ENCODE data around the gene SCGN.
"Not testable (repeated sequence)": the region's sequence is repeated elsewhere in the genome, so short reads cannot be mapped to it uniquely, and the experiment has no call there.

SCGN gene

DNA sequence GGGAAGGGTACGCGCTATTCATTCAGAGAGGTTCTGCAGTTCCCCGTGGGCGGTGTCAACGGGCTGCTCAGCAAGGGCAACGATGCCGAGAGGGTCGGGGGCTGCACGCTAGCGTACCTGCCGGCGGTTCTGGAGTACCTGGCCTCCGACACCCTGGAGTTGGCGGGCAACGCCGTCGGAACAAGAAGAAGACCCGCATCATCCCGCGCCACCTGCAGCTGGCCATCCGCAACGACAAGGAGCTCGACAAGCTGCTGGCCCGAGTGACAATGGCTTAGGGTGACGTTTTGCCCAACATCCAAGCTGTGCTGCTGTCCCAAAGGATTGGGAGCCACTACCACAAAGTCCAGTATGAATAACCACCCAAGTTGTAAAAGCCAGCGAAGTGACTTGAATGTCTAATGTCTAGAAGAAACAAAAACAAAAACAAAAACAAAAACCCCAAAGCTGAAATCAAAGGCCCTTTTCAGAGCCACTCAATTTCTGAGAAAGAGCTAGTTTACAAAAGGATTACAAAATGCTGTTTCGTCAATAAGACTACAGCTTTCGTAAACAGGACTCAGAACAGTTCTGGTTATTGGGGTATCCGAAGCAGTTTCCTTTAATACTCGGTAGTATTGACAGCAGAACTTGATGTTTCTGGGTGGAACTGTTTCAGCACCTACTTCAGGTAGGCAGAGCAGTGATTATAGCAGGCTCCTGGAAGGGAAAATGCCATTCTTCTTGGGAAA, 80.6 kb downstream of the SCGN start:
- DNase-seq = no peak

DNA sequence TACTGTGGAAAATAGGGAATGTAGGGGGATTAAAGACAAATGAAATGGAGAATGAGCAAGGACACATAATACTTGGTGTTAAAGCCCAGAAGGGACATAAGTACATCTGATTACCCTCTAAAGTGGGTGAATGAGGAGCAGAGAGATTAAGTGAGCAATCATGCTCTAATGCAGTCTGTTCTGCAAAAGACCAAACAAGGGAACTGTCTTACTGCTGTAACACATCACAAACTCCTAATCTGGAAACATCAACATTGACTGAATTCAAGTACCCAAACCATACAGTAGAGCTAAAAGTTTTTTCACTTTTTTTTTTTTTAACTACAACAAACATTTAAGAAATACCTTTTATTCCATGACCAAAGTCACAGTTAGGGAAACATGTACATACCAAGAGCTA, 83.2 kb downstream of the SCGN start:
- DNase-seq = no peak

DNA sequence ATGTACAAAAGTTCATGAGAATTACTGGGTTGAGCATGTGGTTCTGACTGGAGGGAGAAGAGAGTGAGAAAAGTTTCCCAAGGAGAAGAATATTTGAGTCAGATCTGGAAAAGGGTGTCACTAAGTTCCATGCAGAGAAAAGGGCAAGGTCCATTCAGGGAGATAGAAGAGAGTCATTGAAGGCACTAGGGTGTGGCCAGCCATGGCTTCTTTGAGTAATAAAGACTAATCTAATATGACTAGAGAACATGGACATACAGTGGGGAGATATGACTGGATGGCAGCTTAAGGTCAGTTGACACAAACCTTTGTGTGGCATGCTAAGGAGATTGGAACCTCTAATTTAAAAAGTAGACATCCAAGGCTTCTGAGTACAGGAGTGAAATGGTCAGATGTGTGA, 91.9 kb downstream of the SCGN start:
- DNase-seq = no peak

DNA sequence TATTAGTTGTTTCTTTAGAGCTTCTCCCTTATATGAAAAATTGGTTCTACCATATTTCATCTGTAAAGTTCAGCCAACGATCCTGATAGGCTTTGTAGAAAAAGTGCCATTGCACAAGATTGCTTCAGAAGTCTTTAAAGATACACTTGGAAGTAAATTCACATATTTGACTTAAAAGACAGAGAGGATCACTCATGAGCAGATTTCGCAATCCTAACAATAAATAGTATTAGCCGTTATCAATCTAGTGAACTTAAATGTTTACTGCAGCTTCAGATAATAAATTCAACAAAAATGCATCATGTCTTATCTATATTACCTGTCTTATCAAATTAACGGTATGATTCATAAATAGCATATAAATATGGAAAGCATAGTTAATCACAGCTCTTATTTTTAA, 93.8 kb downstream of the SCGN start:
- DNase-seq = no peak

GRCh38 chr6:25746968-25747367, 95.0 kb downstream of the SCGN start:
- no peak for DNase-seq

- DNase-seq = no peak
These were observed 95.5 kb downstream of the SCGN start for GRCh38 chr6:25747477-25747876.

- DNase-seq = no peak
These were observed 96.0 kb downstream of the SCGN start for GRCh38 chr6:25748049-25748448.

GRCh38 chr6:25748601-25749517, 96.8 kb downstream of the SCGN start:
- not testable (repeated sequence) for DNase-seq

GRCh38 chr6:25749837-25750236, 97.8 kb downstream of the SCGN start:
- peak; percentile 75 for DNase-seq

DNA sequence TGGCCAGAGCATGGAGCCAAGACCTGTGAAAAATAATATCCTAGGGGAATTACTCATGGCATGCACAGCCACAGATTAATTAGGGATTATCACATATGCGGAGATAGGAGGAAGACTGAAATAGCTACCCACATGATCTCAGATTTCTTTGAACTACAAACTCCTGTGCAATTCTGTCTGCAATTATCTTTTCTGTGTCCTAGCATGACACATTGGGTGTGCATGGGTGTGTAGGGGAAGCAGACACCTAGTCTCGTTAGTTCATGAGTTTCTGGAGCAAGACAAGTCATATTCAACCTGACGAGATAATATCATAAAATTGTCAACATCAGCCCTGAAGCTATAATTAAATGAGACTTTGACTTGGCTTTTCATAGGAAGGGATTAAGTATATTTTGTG, 98.9 kb downstream of the SCGN start:
- no peak for DNase-seq
